MM.1S (cell line): ENCODE measurements around the gene HERC2.

Source experiments
- DNase-seq: peaks from one replicate; pipeline ENCODE4 v3.0.0-alpha.2; 2015
- H2AFZ ChIP-seq: fragments of 300-600 bp; sonication (generic); 2 replicates; pipeline ENCODE4 v1.6.0; 2016; ENCODE audit warnings: antibody characterized with exemption, low read length
- H3F3A ChIP-seq: fragments of 300-600 bp; sonication (generic); 2 replicates; pipeline ENCODE4 v1.6.1; 2016; ENCODE audit warnings: mild to moderate bottlenecking, antibody characterized with exemption, low read length, moderate library complexity, mixed read lengths; ENCODE audit not compliant: insufficient read depth
- H3K27ac ChIP-seq: fragments of 300-600 bp; sonication (generic); 2 replicates; pipeline ENCODE4 v1.5.1; 2016; ENCODE audit warnings: mild to moderate bottlenecking, low read length
- H3K27me3 ChIP-seq: fragments of 300-600 bp; sonication (generic); replicated peaks from 2 replicates; pipeline ENCODE4 v1.6.0; 2016; ENCODE audit warnings: low read length; ENCODE audit not compliant: insufficient read depth
- H3K36me3 ChIP-seq: fragments of 300-600 bp; sonication (generic); replicated peaks from 2 replicates; pipeline ENCODE4 v1.6.1; 2016; ENCODE audit warnings: mild to moderate bottlenecking, low read length, mixed read lengths; ENCODE audit not compliant: insufficient read depth
- H3K4me1 ChIP-seq: fragments of 300-600 bp; sonication (generic); 2 replicates; pipeline ENCODE4 v1.6.1; 2016; ENCODE audit warnings: low read length, mixed read lengths
- H3K4me2 ChIP-seq: fragments of 300-600 bp; sonication (generic); 2 replicates; pipeline ENCODE4 v1.6.0; 2016; ENCODE audit warnings: low read depth, low read length
- H3K4me3 ChIP-seq: fragments of 300-600 bp; sonication (generic); 2 replicates; pipeline ENCODE4 v1.5.1; 2016; ENCODE audit warnings: low read length, mixed read lengths
- H3K79me2 ChIP-seq: fragments of 300-600 bp; sonication (generic); 2 replicates; pipeline ENCODE4 v1.6.1; 2016; ENCODE audit warnings: mixed run types, low read length, mixed read lengths
- H3K9ac ChIP-seq: fragments of 300-600 bp; sonication (generic); 2 replicates; pipeline ENCODE4 v1.6.1; 2016; ENCODE audit warnings: low read length, mixed read lengths
- H3K9me2 ChIP-seq: fragments of 300-600 bp; sonication (generic); replicated peaks from 2 replicates; pipeline ENCODE4 v1.6.1; 2016; ENCODE audit warnings: mild to moderate bottlenecking, low read length, mixed read lengths; ENCODE audit not compliant: insufficient read depth
- H3K9me3 ChIP-seq: fragments of 300-600 bp; sonication (generic); replicated peaks from 2 replicates; pipeline ENCODE4 v1.6.1; 2016; ENCODE audit warnings: mild to moderate bottlenecking, low read length, mixed read lengths; ENCODE audit not compliant: insufficient read depth
- H4K20me1 ChIP-seq: fragments of 300-600 bp; sonication (generic); 2 replicates; pipeline ENCODE4 v1.6.1; 2016; ENCODE audit warnings: mild to moderate bottlenecking, low read length, moderate library complexity, mixed read lengths; ENCODE audit not compliant: insufficient read depth
- CTCF ChIP-seq: fragments of 300-600 bp; sonication (generic); IDR thresholded peaks from 2 replicates; pipeline ENCODE4 v1.5.1; 2016; ENCODE audit warnings: antibody characterized with exemption, low read length, mixed read lengths
- EZH2 ChIP-seq: fragments of 300-600 bp; sonication (generic); optimal IDR thresholded peaks from 2 replicates; pipeline ENCODE3; 2017; ENCODE audit warnings: low read depth, mild to moderate bottlenecking, antibody characterized with exemption, low read length, mixed read lengths
- EZH2phosphoT487 ChIP-seq: fragments of 300-600 bp; sonication (generic); IDR thresholded peaks from 2 replicates; pipeline ENCODE4 v1.6.1; 2018; ENCODE audit warnings: antibody characterized with exemption, low read length

HERC2 gene

DNA sequence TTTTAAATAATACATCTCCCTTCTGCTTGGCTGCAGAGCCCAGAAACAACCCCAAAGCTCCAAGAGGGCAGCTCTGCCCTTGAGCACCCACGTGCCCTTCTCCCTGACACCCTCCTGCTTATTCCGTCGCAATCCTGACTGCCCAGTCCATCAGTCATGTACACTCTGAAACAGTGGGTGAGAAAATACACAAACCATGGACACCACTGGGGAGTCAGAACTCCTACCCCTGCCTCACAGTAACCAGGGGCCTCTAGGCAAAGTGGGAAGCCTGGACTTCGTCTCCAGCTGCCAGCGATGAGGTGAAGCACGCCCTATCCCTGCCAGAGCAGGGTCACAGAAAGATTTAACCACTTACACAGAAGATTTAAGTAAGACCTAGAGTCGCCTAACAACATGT, 40.1 kb downstream of the HERC2 start:
- H3K79me2 ChIP-seq: no peaks in the 10 kb centered on the region; the same call in 1 of the 2 replicates
- H3K36me3 ChIP-seq: no peaks in the 10 kb centered on the region
- TF ChIP-seq CTCF: no peak
- no peaks in the 10 kb centered on the region for H4K20me1 ChIP-seq
- H3K4me2 ChIP-seq: no peak overlapping the region
- H3K4me3 ChIP-seq: no peak overlapping the region
- no peak for DNase-seq
- H3K9ac ChIP-seq: no peak overlapping the region
- H2AFZ ChIP-seq: no peak overlapping the region
- H3K4me1 ChIP-seq: no peaks in the 10 kb centered on the region
- H3F3A ChIP-seq: no peaks in the 10 kb centered on the region
- no peaks in the 10 kb centered on the region for H3K9me2 ChIP-seq
- no peaks in the 10 kb centered on the region for H3K27me3 ChIP-seq
- H3K9me3 ChIP-seq: no peaks in the 10 kb centered on the region
- H3K27ac ChIP-seq: no peak overlapping the region

GRCh38 chr15:28274635-28275034, 47.3 kb downstream of the HERC2 start:
- DNase-seq: no peak
- TF ChIP-seq EZH2 (no peak), CTCF (no peak), EZH2phosphoT487 (no peak)
- Histone ChIP-seq H3K4me3 (no peak overlapping the region), H3K9ac (no peak overlapping the region), H3F3A (no peaks in the 10 kb centered on the region), H3K9me2 (no peaks in the 10 kb centered on the region), H2AFZ (no peak overlapping the region), H3K79me2 (no peaks in the 10 kb centered on the region), H3K4me2 (no peak overlapping the region), H3K27me3 (no peaks in the 10 kb centered on the region), H3K36me3 (no peaks in the 10 kb centered on the region), H3K9me3 (no peaks in the 10 kb centered on the region), H3K27ac (no peak overlapping the region), H4K20me1 (no peaks in the 10 kb centered on the region), H3K4me1 (no peaks in the 10 kb centered on the region)

- Histone ChIP-seq H3K79me2 (no peaks in the 10 kb centered on the region), H2AFZ (no peak overlapping the region), H3K4me3 (no peak overlapping the region), H4K20me1 (no peaks in the 10 kb centered on the region), H3K9me3 (no peaks in the 10 kb centered on the region), H3K9ac (no peak overlapping the region), H3K27me3 (no peaks in the 10 kb centered on the region), H3K36me3 (no peaks in the 10 kb centered on the region), H3K27ac (no peak overlapping the region), H3K4me2 (no peak overlapping the region), H3F3A (no peaks in the 10 kb centered on the region), H3K9me2 (no peaks in the 10 kb centered on the region), H3K4me1 (no peaks in the 10 kb centered on the region)
- DNase-seq: no peak
- TF ChIP-seq EZH2phosphoT487: no peak
- no peak for TF ChIP-seq EZH2
- no peak for TF ChIP-seq CTCF
These were observed 47.9 kb downstream of the HERC2 start for GRCh38 chr15:28273873-28274610.
